H1 (cell line): ENCODE data around the gene SLC7A8. TPM values are rescaled to one million over a fixed set of nuclear protein-coding genes. Genes with fewer than 3 reads are reported as not detected.

Source experiments
- CTCF ChIA-PET: fragments of 300-600 bp; sonication (Branson Sonifier 250); formaldehyde crosslinking; loops from one replicate; lab custom pipeline; 2021; ENCODE audit not compliant: partially characterized antibody; lab: Charles Lee
- POLR2A ChIA-PET: fragments of 300-600 bp; sonication (Branson Sonifier 250); formaldehyde crosslinking; loops from one replicate; lab custom pipeline; 2021; ENCODE audit warnings: inconsistent platforms; ENCODE audit not compliant: partially characterized antibody; lab: Charles Lee
- DNase-seq, 2 experiments: peaks; one replicate each; pipeline versions ENCODE4 v3.0.0 to v3.0.0-alpha.2; 2010 to 2022; ENCODE audit warnings: low spot score in 2 of 2, low read depth in 1 of 2, mixed read lengths in 1 of 2
- FAIRE-seq: peaks from 2 replicates; lab custom pipeline; 2011; peaks lifted over from hg19 to GRCh38; lab: Jason Lieb, UNC
- H2AFZ ChIP-seq: 2 replicates; pipeline ENCODE4 v1.8.1; 2012; ENCODE audit warnings: low read length, inconsistent platforms
- H2AK5ac ChIP-seq: 2 replicates; pipeline ENCODE4 v1.6.1; 2013; ENCODE audit warnings: low read depth, low read length
- H2BK120ac ChIP-seq: replicated peaks from 2 replicates; pipeline ENCODE3; 2013; ENCODE audit warnings: low read depth, low read length, inconsistent platforms
- H2BK12ac ChIP-seq: 2 replicates; pipeline ENCODE4 v1.6.1; 2013; ENCODE audit warnings: low read depth, low read length
- H2BK15ac ChIP-seq: 2 replicates; pipeline ENCODE4 v1.6.1; 2013; ENCODE audit warnings: low read length
- H2BK20ac ChIP-seq: 2 replicates; pipeline ENCODE4 v1.6.1; 2013; ENCODE audit warnings: low read length
- H2BK5ac ChIP-seq: 2 replicates; pipeline ENCODE4 v1.6.1; 2013; ENCODE audit warnings: low read depth, low read length
- H3K14ac ChIP-seq: 2 replicates; pipeline ENCODE4 v1.6.1; 2013; ENCODE audit warnings: inconsistent platforms; ENCODE audit not compliant: insufficient read length
- H3K18ac ChIP-seq: 2 replicates; pipeline ENCODE4 v1.6.1; 2013; ENCODE audit warnings: low read length; ENCODE audit errors: extremely low read depth
- H3K23ac ChIP-seq: 2 replicates; pipeline ENCODE4 v1.6.1; 2013; ENCODE audit warnings: inconsistent platforms; ENCODE audit not compliant: insufficient read length
- H3K23me2 ChIP-seq: 2 replicates; pipeline ENCODE4 v1.6.1; 2013; ENCODE audit warnings: low read depth, low read length
- H3K27ac ChIP-seq: 2 replicates; pipeline ENCODE4 v1.6.1; 2011; ENCODE audit warnings: low read depth, low read length, inconsistent platforms
- H3K27me3 ChIP-seq, 4 experiments: replicated peaks in 1 of 4; 1 replicate in 1 of 4; 2 replicates in 3 of 4; pipeline versions ENCODE4 v1.6.1 to v1.8.1; 2011 to 2013; ENCODE audit warnings: low read length in 3 of 4, mild to moderate bottlenecking in 3 of 4, inconsistent platforms in 2 of 4, mixed read lengths in 2 of 4, moderate library complexity in 1 of 4; ENCODE audit not compliant: control insufficient read depth in 3 of 4, insufficient read depth in 3 of 4; ENCODE audit errors: extremely low read depth in 1 of 4
- H3K36me3 ChIP-seq, 4 experiments: 2 replicates each; pipeline versions ENCODE4 v1.6.1 to v1.8.1; 2011 to 2013; ENCODE audit warnings: mild to moderate bottlenecking in 4 of 4, low read length in 3 of 4, moderate library complexity in 2 of 4, control low read depth in 1 of 4, inconsistent platforms in 1 of 4; ENCODE audit not compliant: insufficient read depth in 4 of 4, control insufficient read depth in 2 of 4
- H3K4ac ChIP-seq: replicated peaks from 2 replicates; pipeline ENCODE3; 2013; ENCODE audit warnings: low read length, low read depth, mixed read lengths, inconsistent platforms; ENCODE audit not compliant: insufficient read length
- H3K4me1 ChIP-seq, 4 experiments: replicated peaks in 1 of 4; 1 replicate in 1 of 4; 2 replicates in 3 of 4; pipeline versions ENCODE4 v1.6.1 to v1.8.1; 2011 to 2013; ENCODE audit warnings: low read length in 3 of 4, inconsistent platforms in 2 of 4, mixed read lengths in 1 of 4; ENCODE audit not compliant: insufficient read depth in 4 of 4, control insufficient read depth in 3 of 4
- H3K4me2 ChIP-seq, 2 experiments: 2 replicates each; pipeline versions ENCODE4 v1.6.1 to v1.8.1; 2011 to 2013; ENCODE audit warnings: low read depth in 2 of 2, low read length in 2 of 2, control low read depth in 1 of 2, inconsistent platforms in 1 of 2, mild to moderate bottlenecking in 1 of 2; ENCODE audit not compliant: insufficient read depth in 1 of 2
- H3K4me3 ChIP-seq, 4 experiments: fragments of 200-600, 300-600 bp in 1 of 4; sonication (generic), shearing (Covaris generic), sonication (Bioruptor Twin) in 1 of 4; 2 replicates each; pipeline versions ENCODE4 v1.5.1 to v1.8.1; 2011 to 2016; ENCODE audit warnings: low read length in 4 of 4, low read depth in 3 of 4, control low read depth in 2 of 4, inconsistent platforms in 2 of 4, mild to moderate bottlenecking in 2 of 4, mixed read lengths in 1 of 4, moderate library complexity in 1 of 4; ENCODE audit not compliant: insufficient read depth in 2 of 4; ENCODE audit errors: extremely low read depth in 1 of 4
- H3K56ac ChIP-seq: replicated peaks from 2 replicates; pipeline ENCODE3; 2013; ENCODE audit warnings: low read depth, mild to moderate bottlenecking, mixed read lengths, low read length, inconsistent platforms; ENCODE audit not compliant: insufficient read length
- H3K79me1 ChIP-seq: 2 replicates; pipeline ENCODE4 v1.6.1; 2013; ENCODE audit warnings: low read depth, low read length, control low read depth
- H3K79me2 ChIP-seq, 2 experiments: 2 replicates each; pipeline versions ENCODE4 v1.6.1 to v1.8.1; 2012 to 2013; ENCODE audit warnings: low read length in 2 of 2, mild to moderate bottlenecking in 2 of 2, inconsistent platforms in 1 of 2; ENCODE audit not compliant: insufficient read depth in 2 of 2, control insufficient read depth in 1 of 2
- H3K9ac ChIP-seq, 4 experiments: replicated peaks in 1 of 4; 1 replicate in 1 of 4; 2 replicates in 3 of 4; pipeline versions ENCODE4 v1.6.1 to v1.8.1; 2011 to 2013; ENCODE audit warnings: low read depth in 3 of 4, low read length in 3 of 4, control low read depth in 2 of 4, mild to moderate bottlenecking in 2 of 4, moderate library complexity in 2 of 4, inconsistent platforms in 1 of 4; ENCODE audit errors: extremely low read depth in 1 of 4
- H3K9me3 ChIP-seq, 2 experiments: 2 replicates each; pipeline versions ENCODE4 v1.6.1 to v1.8.1; 2012 to 2013; ENCODE audit warnings: mild to moderate bottlenecking in 2 of 2, moderate library complexity in 2 of 2, control low read depth in 1 of 2, inconsistent platforms in 1 of 2, low read depth in 1 of 2, low read length in 1 of 2, mixed read lengths in 1 of 2; ENCODE audit not compliant: insufficient read depth in 2 of 2
- H4K20me1 ChIP-seq, 2 experiments: replicated peaks in 1 of 2; 2 replicates each; pipeline versions ENCODE3 to v1.8.1; 2011 to 2013; ENCODE audit warnings: inconsistent platforms in 2 of 2, low read length in 2 of 2, mild to moderate bottlenecking in 1 of 2; ENCODE audit not compliant: insufficient read depth in 2 of 2, control insufficient read depth in 1 of 2
- H4K5ac ChIP-seq: 2 replicates; pipeline ENCODE4 v1.6.1; 2013; ENCODE audit warnings: low read length, low read depth, mixed read lengths, inconsistent platforms; ENCODE audit not compliant: insufficient read length
- H4K8ac ChIP-seq: 2 replicates; pipeline ENCODE4 v1.8.0; 2013; ENCODE audit warnings: mild to moderate bottlenecking, moderate library complexity, low read length, inconsistent platforms; ENCODE audit not compliant: insufficient read depth; ENCODE audit errors: extremely low read depth
- H4K91ac ChIP-seq: replicated peaks from 2 replicates; pipeline ENCODE3; 2013; ENCODE audit warnings: low read length, mixed read lengths, inconsistent platforms; ENCODE audit not compliant: insufficient read length
- ATF3 ChIP-seq: IDR thresholded peaks from 2 replicates; pipeline ENCODE4 v1.6.1; 2011; ENCODE audit warnings: low read depth, mild to moderate bottlenecking, low read length; ENCODE audit not compliant: insufficient read depth
- BRCA1 ChIP-seq: IDR thresholded peaks from 2 replicates; pipeline ENCODE4 v1.6.1; 2012; ENCODE audit warnings: low read depth, low read length, improper control_type of control experiment
- CHD1 ChIP-seq: IDR thresholded peaks from 2 replicates; pipeline ENCODE4 v1.6.1; 2012; ENCODE audit warnings: low read depth, low read length, improper control_type of control experiment
- CTCF ChIP-seq, 3 experiments: IDR thresholded peaks; 1 replicate in 2 of 3; 2 replicates in 1 of 3; pipeline versions ENCODE4 v1.5.1 to v1.6.1; 2011; ENCODE audit warnings: low read length in 3 of 3, mild to moderate bottlenecking in 3 of 3, inconsistent platforms in 2 of 3, low read depth in 1 of 3, moderate library complexity in 1 of 3; ENCODE audit not compliant: insufficient read depth in 1 of 3; ENCODE audit errors: control extremely low read depth in 1 of 3
- MAX ChIP-seq: IDR thresholded peaks from 2 replicates; pipeline ENCODE4 v1.6.1; 2012; ENCODE audit warnings: inconsistent platforms
- POLR2AphosphoS5 ChIP-seq: IDR thresholded peaks from 2 replicates; pipeline ENCODE4 v1.6.1; 2011; ENCODE audit warnings: low read depth, low read length
- RXRA ChIP-seq: IDR thresholded peaks from 2 replicates; pipeline ENCODE4 v1.6.1; 2011; ENCODE audit warnings: low read depth, mild to moderate bottlenecking, low read length, moderate library complexity; ENCODE audit not compliant: insufficient read depth
- SIX5 ChIP-seq: IDR thresholded peaks from 2 replicates; pipeline ENCODE4 v1.6.1; 2011; ENCODE audit warnings: mild to moderate bottlenecking, low read depth, low read length
- TAF7 ChIP-seq: optimal IDR thresholded peaks from 2 replicates; pipeline ENCODE3; 2011; ENCODE audit warnings: low read depth, mild to moderate bottlenecking, inconsistent platforms, low read length, moderate library complexity, borderline replicate concordance
- TCF12 ChIP-seq: IDR thresholded peaks from 2 replicates; pipeline ENCODE4 v1.6.1; 2011; ENCODE audit warnings: low read depth, mild to moderate bottlenecking, low read length
- ZNF274 ChIP-seq: IDR thresholded peaks from 2 replicates; pipeline ENCODE4 v1.7.0; 2012; ENCODE audit warnings: low read length, borderline replicate concordance; ENCODE audit errors: extremely low read depth
- WGBS, 2 experiments: shearing (Covaris generic) in 1 of 2; methylation state at CpG; one replicate each; pipeline versions ENCODE4 v1.1.6 to v1.1.7; 2013 to 2015; ENCODE audit warnings: low lambda C conversion rate in 2 of 2, mixed read lengths in 2 of 2, inconsistent platforms in 1 of 2, low coverage in 1 of 2, missing lambda C conversion rate in 1 of 2; ENCODE audit not compliant: insufficient replicate concordance in 2 of 2, insufficient coverage in 1 of 2, insufficient read length in 1 of 2; ENCODE audit errors: extremely low coverage in 1 of 2, missing lambda C conversion rate in 1 of 2; 5-methylcytosine and 5-hydroxymethylcytosine counted together
- polyA plus RNA-seq, 7 experiments: library from polyadenylated mRNA; depleted of rRNA in 3 of 7; stranded (reverse) in 5 of 7; unstranded in 2 of 7; fragments of >200 nt in 5 of 7; fragments of 200-250 nt in 2 of 7; gene quantifications; 1 replicate in 5 of 7; 2 replicates in 1 of 7; 4 replicates in 1 of 7; pipeline versions ENCODE4 v1.2.1 to v1.2.3, GENCODE V29; 2011 to 2013; ENCODE audit warnings: missing spikeins in 2 of 7, mixed read lengths in 2 of 7
- total RNA-seq: library from RNA; stranded (reverse); fragmentation: NEBNext Ultra II Directional; extraction: Animal tissue kit (Norgen Biotek cat#: 25700); gene quantifications from 2 replicates; pipeline ENCODE4 v1.2.1, GENCODE V29; 2021

The SLC7A8 gene
- total and polyA plus RNA-seq, 2 of the 8 experiments (the other 6 are each of a cell fraction or from before 2014, with no cell fraction given) = 182 to 204 TPM

GRCh38 chr14:23139874-23140273 is 43.6 kb downstream of the SLC7A8 start:
- ChIA-PET CTCF (interaction anchor here (0.9 to 3.9 kb wide), 5 partner anchors 19 to 51 kb away, joined by 3 to 21 read pairs (median 6); no protein-coding TSS in a partner anchor), POLR2A (interaction anchor here (0.6 to 1.4 kb wide), 5 partner anchors 10 to 187 kb away, joined by 3 to 6 read pairs (median 3); no protein-coding TSS in a partner anchor)
- Histone ChIP-seq H4K20me1 (peaks cover 2 to 5% of the 10 kb centered on the region in 2 experiments), H3K23ac (no peak overlapping the region), H2BK20ac (no peak overlapping the region), H3K79me1 (no peaks in the 10 kb centered on the region), H3K27me3 (no peaks in the 10 kb centered on the region), H2BK120ac (no peak overlapping the region), H3K4me3 (no peak overlapping the region), H4K91ac (no peak overlapping the region), H2BK15ac (no peak overlapping the region), H3K36me3 (peaks cover 10 to 55% (median 35%) of the 10 kb centered on the region in 4 experiments; a peak in 6 of 8 replicates), H2BK12ac (no peak overlapping the region), H3K27ac (no peak overlapping the region), H4K5ac (no peak overlapping the region), H3K9me3 (no peaks in the 10 kb centered on the region), H3K4ac (no peak overlapping the region), H2AFZ (no peak overlapping the region), H3K4me2 (no peak overlapping the region), H3K4me1 (no peaks in the 10 kb centered on the region), H3K18ac (no peak overlapping the region), H2BK5ac (no peak overlapping the region), H3K79me2 (no peaks in the 10 kb centered on the region), H3K56ac (no peak overlapping the region), H3K14ac (no peak overlapping the region), H3K9ac (no peak overlapping the region), H2AK5ac (no peak overlapping the region), H4K8ac (no peak overlapping the region), H3K23me2 (no peaks in the 10 kb centered on the region; the same call in 1 of the 2 replicates)
- FAIRE-seq = no peak
- 93% methylated on average over 2 of the region's 2 CpGs; no CpG with 5 or more reads in 1 of the 2 experiments for whole genome bisulfite sequencing, 2 experiments
- DNase-seq = no peak
- no peak for TF ChIP-seq ATF3
- TF ChIP-seq ZNF274 = no peak
- TF ChIP-seq RXRA = no peak
- no peak for TF ChIP-seq TAF7
- no peak for TF ChIP-seq CTCF (IDR thresholded peaks at IDR 0.05; ENCODE audit: control extremely low read depth in 1 of 3, insufficient read depth in 1 of 3, low read depth in 1 of 3, low read length in 3 of 3)
- TF ChIP-seq TCF12 = no peak
- TF ChIP-seq POLR2AphosphoS5 = no peak
- no peak for TF ChIP-seq SIX5
- no peak for TF ChIP-seq CHD1
- TF ChIP-seq MAX = no peak
- TF ChIP-seq BRCA1 = no peak
